ENCODE data around the gene CAMTA1.

GRCh38 chr1:7348073-7348472, 562.8 kb downstream of the CAMTA1 start:
- TF ChIP-seq CTCF (IDR thresholded peaks at IDR 0.05) (no peak), POLR2A (IDR thresholded peaks at IDR 0.05) (no peak)

All from upper lobe of left lung (tissue), 4 donors.